Fibroblast of the aortic adventitia (primary cell): ENCODE measurements around the gene DEGS1. TPM values are rescaled to one million over a fixed set of nuclear protein-coding genes. Genes with fewer than 3 reads are reported as not detected.

Source experiments
- DNase-seq: peaks from one replicate; pipeline ENCODE4 v3.0.0-alpha.2; 2010; ENCODE audit warnings: low read depth
- H3K4me3 ChIP-seq: 2 replicates; pipeline ENCODE4 v1.5.1; 2011; ENCODE audit warnings: low read depth, mild to moderate bottlenecking, control low read depth, low read length, moderate library complexity
- CTCF ChIP-seq: IDR thresholded peaks from 2 replicates; pipeline ENCODE4 v1.5.1; 2011; ENCODE audit warnings: mild to moderate bottlenecking, low read length, control low read depth, inconsistent platforms; ENCODE audit not compliant: insufficient read depth
- total RNA-seq: library from RNA; depleted of rRNA; stranded (reverse); fragments of >200 nt; gene quantifications from 2 replicates; pipeline ENCODE4 v1.2.3, GENCODE V29; 2012; ENCODE audit warnings: low replicate concordance

Gene DEGS1
- total RNA-seq, 1 donor, result 125 TPM

GRCh38 chr1:224169718-224170270, 13.2 kb upstream of the DEGS1 start:
- DNase-seq, result no peak
- no peak overlapping the region for H3K4me3 ChIP-seq
- no peak for TF ChIP-seq CTCF

GRCh38 chr1:224170343-224170742, 12.7 kb upstream of the DEGS1 start:
- no peak overlapping the region for H3K4me3 ChIP-seq
- no peak for TF ChIP-seq CTCF
- DNase-seq, result no peak

- no peak overlapping the region for H3K4me3 ChIP-seq
- peak; percentile 24 for TF ChIP-seq CTCF
- peak; percentile 16 for DNase-seq
Measured at GRCh38 chr1:224170748-224171478, 12.1 kb upstream of the DEGS1 start.

- H3K4me3 ChIP-seq, result no peak overlapping the region
- TF ChIP-seq CTCF, result no peak
- no peak for DNase-seq
Measured at GRCh38 chr1:224172229-224172628, 10.8 kb upstream of the DEGS1 start.

GRCh38 chr1:224173523-224173922, 9.5 kb upstream of the DEGS1 start:
- TF ChIP-seq CTCF, result no peak
- DNase-seq, result no peak
- no peak overlapping the region for H3K4me3 ChIP-seq

- no peak for DNase-seq
- no peak overlapping the region for H3K4me3 ChIP-seq
Measured at GRCh38 chr1:224175617-224176016, 7.4 kb upstream of the DEGS1 start.

More at GRCh38 chr1:224175617-224176016, 7.4 kb upstream of the DEGS1 start:
- TF ChIP-seq CTCF, result no peak
